PC-3 (cell line): ENCODE measurements around the gene ACP3.

Experiments used
- CTCF ChIP-seq: fragments of 300-600 bp; sonication (generic); conservative IDR thresholded peaks from 2 replicates; pipeline ENCODE4 v1.5.1; 2017; ENCODE audit warnings: antibody characterized with exemption, low read depth, mild to moderate bottlenecking, low read length
- EZH2 ChIP-seq: fragments of 300-600 bp; sonication (generic); IDR thresholded peaks from one replicate; pipeline ENCODE4 v1.6.1; 2017; ENCODE audit warnings: antibody characterized with exemption, mild to moderate bottlenecking, low read length; ENCODE audit not compliant: unreplicated experiment

- TF ChIP-seq CTCF (no peak), EZH2 (no peak)
Observed at GRCh38 chr3:132325103-132325606, 7.9 kb downstream of the ACP3 start.
